ENCODE results near the gene TMED1.

TMED1 gene

DNA sequence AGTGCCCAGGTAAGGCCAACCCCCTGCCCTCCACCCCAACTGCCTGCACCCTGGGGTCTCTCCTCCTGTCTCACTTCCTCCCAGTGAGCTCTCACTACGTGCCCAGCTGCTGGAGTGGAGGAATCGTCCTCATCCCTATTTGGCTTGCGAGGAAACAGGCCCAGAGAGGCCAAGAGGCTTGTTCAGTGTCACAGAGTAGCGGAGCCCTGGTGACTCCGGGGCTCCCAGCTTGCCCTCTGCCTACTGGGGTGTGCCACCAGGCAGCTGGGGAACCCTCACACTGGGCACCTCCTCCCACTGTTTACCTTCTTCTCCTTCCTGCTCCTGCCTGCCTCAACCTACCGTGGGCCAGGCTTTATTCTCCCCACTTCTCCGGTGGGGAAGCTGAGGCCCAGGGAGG is 5.6 kb downstream of the TMED1 start:
- no peaks in the 10 kb centered on the region for H3K27me3 Mint-ChIP-seq
- H3K36me3 Mint-ChIP-seq (ENCODE audit: low read depth), result peaks cover 12% of the 10 kb centered on the region
- H3K4me1 Mint-ChIP-seq (ENCODE audit: low read depth), result peaks cover 1% of the 10 kb centered on the region
- no peaks in the 10 kb centered on the region for H3K9me3 Mint-ChIP-seq
- H3K4me3 Mint-ChIP-seq, result no peak overlapping the region
- no peak overlapping the region for H3K27ac Mint-ChIP-seq

DNA sequence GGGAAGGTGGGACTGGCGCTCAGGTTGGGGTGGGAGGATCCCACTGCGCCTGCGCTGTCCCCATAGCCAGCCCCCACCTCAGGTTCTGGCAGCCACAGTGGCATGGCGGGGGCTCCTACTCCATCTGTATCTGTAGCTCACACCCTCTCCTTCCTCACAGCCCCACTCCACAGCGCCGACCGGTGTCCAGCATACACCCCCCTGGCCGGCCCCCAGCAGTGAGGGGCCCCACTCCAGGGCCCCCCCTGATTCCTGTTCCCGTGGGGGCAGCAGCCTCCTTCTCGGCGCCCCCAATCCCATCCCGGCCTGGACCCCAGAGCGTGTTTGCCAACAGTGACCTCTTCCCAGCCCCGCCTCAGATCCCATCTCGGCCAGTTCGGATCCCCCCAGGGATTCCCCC is 6.0 kb downstream of the TMED1 start:
- Mint-ChIP-seq H3K27me3 (no peaks in the 10 kb centered on the region), H3K4me1 (ENCODE audit: low read depth) (no peaks in the 10 kb centered on the region), H3K27ac (no peak overlapping the region), H3K36me3 (ENCODE audit: low read depth) (peaks cover 13% of the 10 kb centered on the region), H3K9me3 (no peaks in the 10 kb centered on the region), H3K4me3 (no peak overlapping the region)

DNA sequence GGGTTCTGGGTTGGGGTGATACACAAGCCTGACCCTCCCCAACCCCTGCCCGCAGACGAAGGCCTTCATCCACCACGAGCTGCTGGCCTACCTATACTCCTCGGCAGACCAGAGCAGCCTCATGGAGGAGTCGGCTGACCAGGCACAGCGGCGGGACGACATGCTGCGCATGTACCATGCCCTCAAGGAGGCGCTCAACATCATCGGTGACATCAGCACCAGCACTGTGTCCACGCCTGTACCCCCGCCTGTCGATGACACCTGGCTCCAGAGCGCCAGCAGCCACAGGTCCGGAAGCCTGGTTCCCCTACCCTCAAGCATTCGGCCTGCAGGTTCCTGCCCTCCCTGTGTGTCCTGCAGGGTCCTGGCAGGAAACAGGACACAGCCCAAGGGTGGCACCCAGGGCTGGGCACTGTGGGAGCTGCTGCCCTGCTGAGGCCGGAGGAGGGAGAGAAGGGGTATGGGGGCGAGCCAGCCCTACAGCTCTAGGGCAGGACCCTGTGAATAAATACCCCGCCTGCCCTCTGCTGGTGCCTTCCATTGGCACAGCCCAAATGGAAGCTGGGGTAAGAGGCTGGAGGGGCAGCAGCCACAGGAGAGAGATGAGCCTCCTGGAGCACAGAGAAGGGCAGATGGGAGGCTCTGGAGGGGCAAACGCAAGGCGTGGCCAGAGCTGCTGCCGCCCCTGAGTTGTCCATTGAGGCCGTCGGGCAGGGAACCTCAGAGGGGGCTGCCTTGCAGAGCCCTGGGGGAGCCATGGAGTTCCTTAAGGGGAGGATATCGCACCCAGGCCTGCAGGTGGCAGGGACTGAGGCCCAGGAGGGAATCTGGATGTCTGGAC is 6.8 kb downstream of the TMED1 start:
- no peaks in the 10 kb centered on the region for H3K9me3 Mint-ChIP-seq

DNA sequence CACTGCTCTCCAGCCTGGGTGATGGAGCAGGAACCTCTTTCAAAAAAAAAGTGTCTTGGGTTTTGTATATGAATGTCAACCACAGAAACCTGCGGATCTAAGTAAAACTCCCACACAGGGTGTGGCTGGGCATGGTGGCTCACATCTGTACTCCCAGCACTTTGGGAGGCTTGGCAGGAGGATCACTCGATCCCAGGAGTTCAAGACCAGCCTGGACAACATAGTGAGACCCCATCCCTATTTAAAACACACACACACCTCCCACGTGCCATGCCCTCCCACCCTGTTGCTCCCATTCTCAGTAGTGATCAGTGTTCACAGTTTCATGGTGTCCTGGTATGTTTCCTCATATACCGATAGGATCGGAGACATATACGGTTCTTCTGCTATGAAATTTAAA is 9.2 kb downstream of the TMED1 start:
- no peak overlapping the region for H3K4me3 Mint-ChIP-seq
- H3K27ac Mint-ChIP-seq, result no peak overlapping the region
- no peaks in the 10 kb centered on the region for H3K4me1 Mint-ChIP-seq (ENCODE audit: low read depth)
- H3K36me3 Mint-ChIP-seq (ENCODE audit: low read depth), result peaks cover 28% of the 10 kb centered on the region
- no peaks in the 10 kb centered on the region for H3K9me3 Mint-ChIP-seq
- H3K27me3 Mint-ChIP-seq, result no peaks in the 10 kb centered on the region

More for the DNA sequence above, 6.8 kb downstream of the TMED1 start:
- Mint-ChIP-seq H3K36me3 (ENCODE audit: low read depth) (peaks cover 17% of the 10 kb centered on the region), H3K27me3 (no peaks in the 10 kb centered on the region), H3K27ac (peak overlapping the region; percentile 26), H3K4me1 (ENCODE audit: low read depth) (no peaks in the 10 kb centered on the region), H3K4me3 (no peak overlapping the region)

DNA sequence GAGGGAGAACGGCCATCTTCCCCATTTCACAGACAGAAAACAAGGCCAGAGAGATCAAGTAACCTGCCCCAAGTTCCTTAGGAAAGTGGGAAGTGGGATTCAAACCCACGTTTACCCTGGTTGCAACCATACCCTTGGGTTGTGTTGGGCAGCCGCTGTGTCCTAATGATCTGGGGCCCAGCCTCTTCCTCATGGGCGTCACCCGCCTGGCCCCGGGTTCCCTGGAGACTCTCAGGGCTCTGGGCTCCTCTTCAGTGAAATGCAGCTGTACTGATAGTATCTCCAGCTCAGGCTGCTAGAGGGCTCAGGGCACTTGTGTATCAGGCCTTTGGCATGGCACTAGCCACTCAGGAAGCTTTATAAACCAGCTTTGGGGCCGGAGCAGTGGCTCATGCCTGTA is 9.8 kb downstream of the TMED1 start:
- no peak overlapping the region for H3K4me3 Mint-ChIP-seq
- peaks cover 32% of the 10 kb centered on the region for H3K36me3 Mint-ChIP-seq (ENCODE audit: low read depth)
- H3K4me1 Mint-ChIP-seq (ENCODE audit: low read depth), result peaks cover 2% of the 10 kb centered on the region
- H3K27ac Mint-ChIP-seq, result no peak overlapping the region
- no peaks in the 10 kb centered on the region for H3K9me3 Mint-ChIP-seq
- H3K27me3 Mint-ChIP-seq, result no peaks in the 10 kb centered on the region

DNA sequence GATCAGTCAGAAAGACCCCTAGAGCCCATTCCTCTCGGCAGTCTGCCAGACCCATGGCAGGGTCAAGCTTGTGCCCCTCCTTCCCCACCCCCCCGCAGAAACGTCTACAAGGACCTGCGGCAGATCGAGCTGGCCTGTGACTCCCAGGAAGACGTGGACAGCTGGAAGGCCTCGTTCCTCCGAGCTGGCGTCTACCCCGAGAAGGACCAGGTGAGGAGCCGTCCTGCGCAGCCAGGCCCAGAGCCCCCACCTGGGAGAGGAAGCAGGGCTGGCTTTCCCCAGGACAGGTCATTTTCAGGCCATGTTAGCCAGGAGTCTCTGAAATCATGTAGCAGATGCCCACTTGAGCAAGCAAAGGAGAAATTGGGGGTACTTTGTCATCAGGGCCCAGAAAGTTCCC is 12.3 kb downstream of the TMED1 start:
- Mint-ChIP-seq H3K27me3 (no peaks in the 10 kb centered on the region), H3K27ac (no peak overlapping the region), H3K4me3 (no peak overlapping the region), H3K9me3 (no peaks in the 10 kb centered on the region), H3K36me3 (ENCODE audit: low read depth) (peaks cover 44% of the 10 kb centered on the region), H3K4me1 (ENCODE audit: low read depth) (peaks cover 10% of the 10 kb centered on the region)

DNA sequence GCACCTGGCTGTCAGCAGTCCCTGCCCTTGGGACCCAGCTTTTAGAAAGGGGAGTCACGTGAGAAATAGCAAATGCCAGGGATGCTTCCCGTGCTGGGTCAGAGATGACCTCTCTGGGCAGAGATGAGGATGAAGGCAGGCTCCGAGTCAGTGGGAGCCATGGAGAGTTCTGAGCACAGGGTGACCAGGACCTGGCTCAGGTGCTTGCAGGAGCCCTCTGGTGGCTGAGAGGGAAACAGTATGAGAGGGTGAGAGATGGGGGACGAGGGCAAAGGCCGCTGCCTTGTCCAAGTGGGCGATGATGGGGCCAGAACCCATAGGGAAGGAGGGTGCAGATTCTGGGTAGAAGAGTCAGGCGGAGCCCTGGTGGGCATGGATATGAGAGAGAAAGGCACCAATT is 15.8 kb downstream of the TMED1 start:
- no peaks in the 10 kb centered on the region for H3K27me3 Mint-ChIP-seq
- H3K36me3 Mint-ChIP-seq (ENCODE audit: low read depth), result peaks cover 32% of the 10 kb centered on the region
- H3K9me3 Mint-ChIP-seq, result no peaks in the 10 kb centered on the region
- H3K27ac Mint-ChIP-seq, result peak overlapping the region; percentile 43
- H3K4me3 Mint-ChIP-seq, result no peak overlapping the region
- H3K4me1 Mint-ChIP-seq (ENCODE audit: low read depth), result peaks cover 10% of the 10 kb centered on the region

DNA sequence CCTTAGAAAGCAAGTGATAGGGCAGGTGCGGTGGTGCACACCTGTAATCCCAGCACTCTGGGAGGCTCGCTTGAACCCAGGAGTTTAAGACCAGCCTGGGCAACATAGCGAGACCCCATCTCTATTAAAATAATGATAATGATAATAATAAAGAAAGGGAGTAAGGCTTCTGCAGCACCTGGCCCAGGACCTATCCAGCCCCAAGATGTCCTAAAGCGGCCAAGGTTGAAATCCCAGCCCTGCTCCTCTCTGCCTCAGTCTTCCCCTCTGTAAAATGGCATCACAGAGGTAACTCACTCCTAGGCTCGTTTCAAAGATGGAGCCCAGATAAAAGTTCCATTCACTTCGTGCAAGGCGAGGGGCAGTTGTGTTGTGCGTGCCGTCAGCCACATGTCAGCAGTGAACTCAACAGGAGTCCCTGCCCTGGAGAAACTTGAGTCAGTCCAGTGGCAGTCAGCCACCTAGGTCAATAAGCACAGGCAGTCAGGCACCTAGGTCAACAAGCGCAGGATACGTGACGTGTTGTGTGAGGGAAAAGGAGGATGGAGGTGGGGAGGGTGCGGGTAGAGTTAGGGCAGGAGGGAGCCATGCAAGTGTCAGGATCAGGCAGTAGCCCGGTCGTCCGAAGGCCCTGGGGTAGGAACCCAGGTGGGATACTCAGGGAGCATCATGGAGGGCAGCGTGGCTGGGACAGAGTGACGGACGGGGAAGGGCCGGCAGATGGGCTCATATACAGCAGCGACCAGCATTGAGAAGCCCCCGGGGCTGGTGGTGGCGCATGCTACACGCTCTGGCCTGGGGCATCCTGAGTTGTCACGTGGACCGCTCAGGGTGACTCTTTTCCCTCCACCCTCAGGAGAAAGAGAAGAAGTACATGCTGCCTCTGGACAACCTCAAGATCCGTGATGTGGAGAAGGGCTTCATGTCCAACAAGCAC is 16.6 kb downstream of the TMED1 start:
- no peak overlapping the region for H3K4me3 Mint-ChIP-seq
- no peaks in the 10 kb centered on the region for H3K9me3 Mint-ChIP-seq
- H3K27ac Mint-ChIP-seq, result peak overlapping the region; percentile 43
- H3K27me3 Mint-ChIP-seq, result no peaks in the 10 kb centered on the region
- H3K36me3 Mint-ChIP-seq (ENCODE audit: low read depth), result peaks cover 33% of the 10 kb centered on the region
- peaks cover 10% of the 10 kb centered on the region for H3K4me1 Mint-ChIP-seq (ENCODE audit: low read depth)

DNA sequence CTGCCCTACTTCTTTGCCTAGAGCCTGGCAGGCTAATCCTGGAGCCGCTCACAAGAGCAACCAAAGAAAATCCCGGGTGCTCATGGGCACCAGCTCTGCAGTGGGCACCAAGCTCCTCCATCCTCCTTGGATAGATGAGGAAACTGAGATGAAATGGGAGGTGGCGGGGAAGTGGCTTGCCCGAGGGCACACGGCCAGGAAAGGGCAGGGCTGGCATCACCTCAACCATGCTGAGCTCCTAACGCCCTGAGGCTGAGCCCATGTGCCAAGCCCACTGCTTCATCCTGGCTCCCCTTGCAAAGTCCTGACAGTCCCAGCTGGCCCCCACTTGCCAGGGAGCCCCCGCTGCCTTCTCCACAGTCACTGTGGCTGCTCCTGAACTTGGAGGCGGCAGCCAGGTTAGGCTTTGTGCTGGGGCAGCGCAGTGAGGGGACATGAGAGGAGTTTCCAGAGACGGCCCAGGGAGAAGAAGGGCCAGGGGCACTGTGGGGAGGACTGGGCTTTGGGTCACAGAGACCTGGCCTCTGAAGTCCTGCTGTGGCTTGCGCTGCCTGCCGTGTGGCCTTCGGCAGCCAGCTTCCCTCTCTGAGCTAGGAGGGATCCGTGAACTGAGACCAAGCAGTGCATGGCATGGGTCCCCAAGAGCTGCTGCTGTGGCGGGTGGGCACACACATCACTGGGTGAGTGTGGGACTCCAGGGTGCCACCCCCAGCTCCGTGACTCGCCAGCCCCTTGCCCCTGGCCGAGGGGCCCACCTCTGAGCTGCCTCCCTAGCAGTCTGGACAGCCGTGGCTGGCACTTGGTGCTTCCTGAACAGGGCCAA is 17.5 kb downstream of the TMED1 start:
- Mint-ChIP-seq H3K36me3 (ENCODE audit: low read depth) (peaks cover 26% of the 10 kb centered on the region), H3K4me1 (ENCODE audit: low read depth) (peaks cover 10% of the 10 kb centered on the region), H3K27me3 (no peaks in the 10 kb centered on the region), H3K9me3 (no peaks in the 10 kb centered on the region), H3K27ac (no peak overlapping the region), H3K4me3 (no peak overlapping the region)

DNA sequence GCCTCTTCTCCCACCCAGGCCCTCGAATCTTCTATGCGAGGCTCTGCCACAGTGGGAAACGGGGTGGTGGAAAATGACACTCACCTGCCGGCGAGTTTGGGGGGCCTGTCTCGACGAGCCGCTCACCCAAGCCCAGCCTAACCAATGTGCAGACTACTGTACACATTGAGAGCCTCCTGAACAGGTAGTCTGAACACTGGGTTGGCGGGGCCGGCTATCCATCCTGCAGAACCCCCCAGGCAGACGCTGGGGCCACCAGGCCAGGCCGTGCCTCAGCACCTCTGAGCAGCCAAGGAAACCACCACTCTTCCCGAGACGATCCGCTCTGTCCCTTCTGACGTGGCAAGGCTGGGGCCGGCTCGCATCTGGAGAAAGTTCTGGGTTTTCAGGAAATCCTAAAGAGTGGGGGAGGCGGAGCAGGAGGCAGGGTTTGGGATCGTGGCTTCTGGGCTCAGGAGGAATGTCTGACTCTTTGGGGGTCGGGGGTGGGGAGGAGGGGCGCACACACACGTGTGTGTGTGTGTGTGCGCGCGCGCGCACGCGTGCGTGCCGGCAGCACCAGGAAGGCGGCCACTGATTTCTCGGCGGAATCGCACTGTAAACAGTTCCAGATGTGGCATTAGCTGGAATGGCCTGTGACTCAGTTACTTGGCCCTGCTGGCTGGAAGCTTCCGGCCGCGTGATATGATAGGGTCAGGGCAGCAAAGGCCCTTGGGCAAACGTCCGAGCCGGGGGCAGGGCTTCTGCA is 18.5 kb downstream of the TMED1 start:
- no peak overlapping the region for H3K27ac Mint-ChIP-seq
- H3K9me3 Mint-ChIP-seq, result no peaks in the 10 kb centered on the region
- no peaks in the 10 kb centered on the region for H3K27me3 Mint-ChIP-seq
- no peak overlapping the region for H3K4me3 Mint-ChIP-seq
- H3K36me3 Mint-ChIP-seq (ENCODE audit: low read depth), result peaks cover 33% of the 10 kb centered on the region
- H3K4me1 Mint-ChIP-seq (ENCODE audit: low read depth), result peaks cover 21% of the 10 kb centered on the region

DNA sequence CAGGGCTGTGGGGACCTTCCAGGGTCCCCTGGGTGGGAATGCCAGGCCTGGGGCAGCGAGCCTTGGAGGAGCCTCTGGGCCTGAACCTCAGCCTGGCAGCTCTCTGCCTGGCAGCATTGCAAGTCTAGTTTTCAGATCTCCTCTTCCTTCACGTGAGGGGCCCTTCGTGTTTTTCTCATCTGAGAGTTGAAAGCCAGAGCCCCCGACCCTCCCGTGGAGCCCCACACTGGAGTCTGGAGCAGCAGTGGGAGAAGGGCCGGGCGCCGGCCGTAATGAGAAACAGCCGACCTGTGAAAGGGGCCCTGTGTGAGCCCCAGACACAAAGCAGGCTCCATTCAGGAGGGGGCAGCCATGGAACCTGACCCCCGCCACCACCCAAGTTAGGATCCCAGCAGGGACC is 19.3 kb downstream of the TMED1 start:
- H3K4me3 Mint-ChIP-seq, result no peak overlapping the region
- peaks cover 28% of the 10 kb centered on the region for H3K36me3 Mint-ChIP-seq (ENCODE audit: low read depth)

DNA sequence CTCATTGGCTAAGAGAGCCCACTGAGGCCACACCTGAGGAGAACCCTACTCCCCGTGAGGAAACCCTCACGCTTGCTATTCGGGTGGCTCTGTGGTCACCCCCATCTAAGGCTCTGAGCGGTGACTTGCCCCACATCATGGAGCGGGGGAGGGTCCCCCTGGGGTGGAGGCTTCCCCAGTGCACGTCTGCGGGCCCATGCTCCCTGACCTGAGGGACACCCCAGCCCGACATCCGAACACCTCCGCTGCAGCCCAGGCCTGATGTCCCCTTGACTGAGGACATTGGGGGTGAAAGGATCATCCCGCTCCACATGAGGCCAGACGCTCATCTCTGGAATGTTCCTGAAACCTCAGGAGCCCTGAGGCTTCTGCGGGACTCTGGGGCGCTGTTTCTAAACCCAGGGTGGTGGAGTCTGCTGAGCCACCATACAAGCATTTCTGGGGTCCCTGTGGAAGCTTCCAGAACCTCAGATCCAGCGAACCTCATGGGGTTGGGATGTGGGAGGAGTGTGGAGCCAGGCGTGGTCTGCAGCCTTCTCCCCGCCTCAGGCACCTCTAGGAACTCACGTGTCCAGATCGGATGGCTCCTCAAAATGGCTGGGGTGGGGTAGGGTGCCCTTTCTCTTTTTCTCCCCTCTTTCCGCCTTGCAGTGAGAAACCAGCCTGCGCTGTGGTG is 19.9 kb downstream of the TMED1 start:
- Mint-ChIP-seq H3K27me3 (no peaks in the 10 kb centered on the region), H3K9me3 (no peaks in the 10 kb centered on the region), H3K4me1 (ENCODE audit: low read depth) (peaks cover 19% of the 10 kb centered on the region), H3K4me3 (no peak overlapping the region), H3K36me3 (ENCODE audit: low read depth) (peaks cover 24% of the 10 kb centered on the region), H3K27ac (peak overlapping the region; percentile 21)

More for the DNA sequence above, 19.3 kb downstream of the TMED1 start:
- Mint-ChIP-seq H3K4me1 (ENCODE audit: low read depth) (peaks cover 23% of the 10 kb centered on the region), H3K27me3 (no peaks in the 10 kb centered on the region), H3K9me3 (no peaks in the 10 kb centered on the region), H3K27ac (no peak overlapping the region)

DNA sequence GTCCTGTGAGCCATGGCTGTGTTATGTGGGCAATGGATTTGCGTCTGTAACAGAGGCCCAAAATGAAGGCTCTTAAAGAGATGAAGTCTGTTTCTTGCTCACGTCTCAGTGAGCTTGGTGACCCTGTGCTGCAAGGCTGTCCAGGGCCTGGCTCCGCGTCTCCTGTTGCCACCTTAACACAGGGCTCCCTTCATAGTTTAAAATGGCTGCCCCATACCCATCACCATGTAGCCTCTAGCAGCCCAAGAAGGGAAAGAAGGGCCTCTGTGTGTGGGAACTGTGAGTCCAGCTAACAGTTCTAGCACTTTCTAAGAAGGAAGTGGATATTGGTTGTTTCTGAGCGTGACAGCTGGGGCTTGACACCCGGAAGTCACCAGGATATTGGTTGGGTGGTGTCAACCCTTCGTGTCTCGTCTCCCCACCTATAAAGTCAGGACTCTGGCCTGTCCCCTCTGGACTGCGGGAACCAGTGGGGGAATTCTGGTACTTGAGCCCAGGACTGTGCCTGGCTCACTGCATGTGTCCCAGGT is 20.9 kb downstream of the TMED1 start:
- peaks cover 16% of the 10 kb centered on the region for H3K36me3 Mint-ChIP-seq (ENCODE audit: low read depth)

More for the DNA sequence above, 20.9 kb downstream of the TMED1 start:
- Mint-ChIP-seq H3K27me3 (no peaks in the 10 kb centered on the region), H3K4me1 (ENCODE audit: low read depth) (peaks cover 13% of the 10 kb centered on the region), H3K4me3 (no peak overlapping the region), H3K9me3 (no peaks in the 10 kb centered on the region), H3K27ac (no peak overlapping the region)
